GM18507 (cell line): ENCODE results near the gene SORD.
"Not testable (repeated sequence)": the region's sequence is repeated elsewhere in the genome, so short reads cannot be mapped to it uniquely, and the experiment has no call there.

Experiments used
- DNase-seq: peaks from one replicate; pipeline ENCODE4 v3.0.0; 2011; ENCODE audit warnings: low read depth; ENCODE audit not compliant: insufficient read length; ENCODE audit errors: extremely low spot score
- FAIRE-seq: peaks from 2 replicates; lab custom pipeline; 2011; peaks lifted over from hg19 to GRCh38; lab: Jason Lieb, UNC

Gene SORD

GRCh38 chr15:45050587-45050986, 27.6 kb downstream of the SORD start:
- FAIRE-seq, result no peak

GRCh38 chr15:45052676-45053075, 29.7 kb downstream of the SORD start:
- FAIRE-seq, DNase-seq: not testable (repeated sequence)

More at GRCh38 chr15:45050587-45050986, 27.6 kb downstream of the SORD start:
- no peak for DNase-seq

DNA sequence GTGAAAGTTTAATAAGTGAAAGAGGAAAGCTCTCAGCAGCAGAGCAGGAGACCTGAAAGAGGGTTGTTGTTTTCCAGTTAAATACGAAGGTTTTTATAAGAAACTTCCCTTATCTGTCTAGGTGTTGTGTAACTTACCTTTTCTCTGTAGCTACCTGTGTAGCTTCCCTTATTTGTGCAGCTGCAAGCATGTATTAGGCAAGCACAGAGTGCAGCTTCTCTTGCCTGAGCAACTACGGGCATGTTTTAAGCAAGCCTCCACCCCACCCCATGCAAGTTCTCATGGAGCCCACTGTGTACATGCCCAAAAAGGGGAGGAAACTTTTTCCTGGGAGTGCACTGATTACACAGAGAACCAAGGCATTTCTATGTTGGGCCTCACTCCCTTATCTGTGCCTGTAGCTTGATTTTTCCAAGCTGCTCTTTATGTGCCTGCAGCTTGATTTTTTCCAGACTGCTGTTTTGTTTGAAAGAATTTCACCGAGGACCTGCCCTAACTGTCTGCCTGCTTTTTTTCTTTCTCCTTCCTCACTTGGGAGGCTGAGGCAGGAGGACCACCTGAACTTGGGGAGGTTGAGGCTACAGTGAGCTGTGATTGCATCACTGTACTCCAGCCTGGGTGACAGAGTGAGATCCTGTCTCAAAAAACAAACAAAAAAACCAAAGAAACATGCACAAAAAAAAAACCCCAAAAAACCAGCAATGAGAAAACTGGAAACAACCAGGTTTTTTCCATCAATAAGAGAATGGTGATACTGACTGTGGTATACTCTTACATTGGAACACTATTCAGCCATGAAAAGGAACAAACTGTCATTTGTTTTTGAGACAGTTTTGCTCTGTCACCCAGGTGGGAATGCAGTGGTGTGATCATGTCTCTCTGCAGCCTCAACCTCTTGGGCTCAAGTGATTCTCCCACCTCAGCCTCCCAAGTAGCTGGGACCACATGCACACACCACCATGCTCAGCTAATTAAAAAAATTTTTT, 36.0 kb downstream of the SORD start:
- FAIRE-seq, DNase-seq: not testable (repeated sequence)

- DNase-seq, FAIRE-seq: not testable (repeated sequence)
Measured at GRCh38 chr15:45062301-45062700, 39.3 kb downstream of the SORD start.

DNA sequence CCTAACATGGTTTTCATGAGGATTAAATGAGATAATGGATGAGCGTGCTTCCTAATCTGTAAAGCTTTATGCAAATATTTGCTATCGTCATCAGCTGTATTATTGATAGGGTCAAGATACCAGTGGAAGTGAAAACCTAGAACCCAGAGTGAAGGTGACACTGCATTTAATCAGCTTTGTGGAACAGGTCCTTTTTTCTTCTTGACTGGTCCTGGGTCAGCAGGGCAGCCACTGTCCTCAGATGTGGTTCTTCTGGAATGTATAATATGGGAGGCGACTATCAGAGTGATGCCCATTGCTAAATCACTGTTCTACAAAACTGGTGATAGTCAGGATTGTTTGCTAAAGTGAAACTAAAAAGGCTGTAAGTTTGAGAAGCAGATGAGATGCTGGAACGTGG, 41.4 kb downstream of the SORD start:
- DNase-seq, result no peak
- no peak for FAIRE-seq

GRCh38 chr15:45069942-45070360, 47.0 kb downstream of the SORD start:
- DNase-seq, FAIRE-seq: not testable (repeated sequence)

DNA sequence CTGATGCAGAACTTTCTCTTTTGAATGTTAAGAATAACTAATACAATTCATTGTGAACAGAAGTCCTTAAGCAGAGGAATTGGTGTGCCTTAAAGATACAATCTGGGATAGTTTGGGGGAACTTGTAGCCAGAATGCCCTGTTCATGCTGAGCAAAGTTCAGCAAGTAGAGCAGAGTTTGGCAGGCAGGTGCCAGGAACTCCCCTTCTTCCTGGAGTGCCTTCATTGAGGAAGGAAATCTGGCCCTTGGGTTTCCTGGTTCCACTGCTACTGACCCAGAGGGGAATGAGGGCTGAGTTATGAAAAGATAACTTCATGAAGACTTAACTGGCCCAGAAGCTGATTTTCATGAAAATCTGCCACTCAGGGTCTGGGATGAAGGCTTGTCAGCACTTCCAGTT, 50.6 kb downstream of the SORD start:
- DNase-seq, FAIRE-seq: not testable (repeated sequence)

DNA sequence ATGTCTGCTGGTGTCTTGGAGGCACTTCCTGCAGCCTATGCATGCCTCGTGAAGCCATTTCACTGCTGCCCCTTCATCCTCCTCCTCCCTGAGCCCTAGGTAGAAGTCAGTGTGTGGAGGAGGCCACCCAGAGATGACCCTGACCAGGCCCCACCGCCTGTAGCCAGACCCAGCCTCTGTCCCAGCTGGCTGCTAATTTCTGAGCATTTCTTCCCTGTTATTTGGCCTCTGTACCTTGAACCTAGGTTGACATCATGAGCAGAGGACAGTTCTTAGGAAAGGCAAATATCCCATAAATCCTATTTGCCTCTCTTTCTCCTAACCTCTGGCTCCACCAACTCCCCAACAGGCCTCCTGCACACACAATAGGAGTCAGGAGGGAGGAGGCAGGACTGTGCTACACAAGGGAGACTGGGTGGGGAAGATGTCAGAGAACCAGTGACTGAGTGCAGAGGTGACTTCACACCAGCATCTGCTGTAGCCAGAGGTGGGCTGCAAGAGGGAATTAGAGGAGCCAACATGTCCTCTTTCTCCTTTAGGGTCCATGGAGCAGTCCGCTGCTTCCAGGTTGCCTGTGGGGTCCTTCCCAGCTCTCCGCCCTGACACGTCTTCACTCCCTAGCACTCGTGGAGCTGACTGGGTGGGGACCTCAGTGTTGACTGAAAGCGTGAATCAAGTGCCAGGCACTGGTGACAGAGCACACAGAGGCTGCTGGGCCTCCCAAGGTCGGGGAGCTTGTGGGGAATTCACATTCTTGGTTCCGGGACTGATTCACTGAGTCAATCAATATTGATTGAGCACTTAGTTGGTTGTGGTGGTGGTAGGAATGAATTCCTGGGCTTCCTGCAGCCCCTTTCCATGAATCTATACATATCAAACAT, 52.7 kb downstream of the SORD start:
- not testable (repeated sequence) for FAIRE-seq, DNase-seq

GRCh38 chr15:45077391-45077790, 54.4 kb downstream of the SORD start:
- DNase-seq, FAIRE-seq: not testable (repeated sequence)

DNA sequence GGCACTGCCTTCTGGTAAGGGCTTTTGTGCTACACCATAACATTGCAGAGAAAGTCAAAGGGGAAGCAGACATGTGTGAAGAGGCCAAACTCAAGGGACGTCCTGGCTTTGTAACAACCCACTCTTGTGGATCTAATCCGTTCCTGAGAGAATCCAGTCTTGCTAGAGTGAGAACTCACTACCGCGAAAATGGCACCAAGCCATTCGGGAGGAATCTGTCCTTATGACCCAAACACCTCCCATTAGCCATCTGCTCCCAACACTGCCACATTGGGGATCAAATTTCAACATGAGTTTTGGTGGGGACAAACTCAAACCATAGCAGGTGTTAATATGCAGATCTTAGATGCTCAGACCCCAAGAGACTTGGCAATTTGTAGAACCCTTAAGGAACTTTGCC, 56.2 kb downstream of the SORD start:
- DNase-seq, FAIRE-seq: not testable (repeated sequence)

GRCh38 chr15:45079628-45080246, 56.7 kb downstream of the SORD start:
- not testable (repeated sequence) for FAIRE-seq

GRCh38 chr15:45080593-45080992, 57.6 kb downstream of the SORD start:
- not testable (repeated sequence) for DNase-seq, FAIRE-seq

More at GRCh38 chr15:45079628-45080246, 56.7 kb downstream of the SORD start:
- DNase-seq, result not testable (repeated sequence)

DNA sequence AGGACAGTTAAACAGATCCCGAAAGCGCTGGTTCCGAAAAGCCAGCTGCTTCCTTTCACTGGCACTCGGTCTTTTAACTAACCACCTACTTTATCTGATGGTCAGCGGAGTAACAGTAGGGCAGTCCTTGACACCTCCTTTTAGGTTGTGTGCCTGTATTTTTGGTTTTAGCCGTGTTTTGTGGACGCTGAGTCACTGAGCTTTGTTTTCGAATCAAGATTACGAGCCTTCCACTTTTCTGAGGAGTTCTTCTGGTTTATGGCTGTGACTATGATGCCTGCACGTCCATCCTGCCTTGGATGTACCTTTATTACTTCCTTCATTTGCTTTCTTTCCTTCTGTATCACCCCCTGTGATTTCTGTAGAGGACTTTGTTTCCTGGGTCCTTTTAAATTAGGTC, 59.4 kb downstream of the SORD start:
- not testable (repeated sequence) for FAIRE-seq, DNase-seq

- FAIRE-seq (no peak), DNase-seq (no peak)
Measured at GRCh38 chr15:45083223-45083622, 60.2 kb downstream of the SORD start.

- no peak for FAIRE-seq
Measured at GRCh38 chr15:45084163-45084562, 61.2 kb downstream of the SORD start.

GRCh38 chr15:45087513-45087912, 64.5 kb downstream of the SORD start:
- DNase-seq, result no peak
- no peak for FAIRE-seq

More at GRCh38 chr15:45084163-45084562, 61.2 kb downstream of the SORD start:
- DNase-seq, result no peak

GRCh38 chr15:45088801-45089711, 66.1 kb downstream of the SORD start:
- FAIRE-seq, result no peak

DNA sequence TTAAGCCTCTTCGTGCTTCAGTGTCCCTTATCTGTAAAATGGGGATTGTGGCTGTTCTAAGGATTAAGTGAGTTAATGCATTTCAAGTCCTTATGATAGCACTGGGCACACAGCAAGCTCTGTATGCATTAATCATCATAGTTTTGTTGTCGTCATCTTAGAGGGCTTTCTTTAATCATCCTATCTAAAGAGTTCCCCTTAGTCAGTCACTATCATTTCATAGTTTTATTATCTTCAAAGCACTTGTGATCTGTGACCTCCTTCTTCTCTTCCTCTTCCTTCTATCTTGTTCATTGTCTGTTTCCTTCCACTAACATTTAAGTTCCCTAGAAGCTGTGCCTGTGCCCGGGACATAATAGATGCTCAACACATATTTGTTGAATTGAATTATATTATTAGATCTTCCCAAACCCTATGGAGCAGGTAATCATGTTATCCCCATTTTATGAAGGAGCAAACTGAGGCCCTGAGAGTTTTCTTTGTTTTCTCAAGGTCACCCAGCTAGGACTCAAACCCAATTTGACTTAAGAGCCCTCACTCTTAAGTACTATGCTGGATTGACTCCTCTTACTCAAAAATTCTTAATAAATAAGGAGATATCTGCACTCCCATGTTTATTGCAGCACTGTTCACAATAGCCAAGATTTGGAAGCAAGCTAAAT, 66.8 kb downstream of the SORD start:
- FAIRE-seq, result no peak
- no peak for DNase-seq

More at GRCh38 chr15:45088801-45089711, 66.1 kb downstream of the SORD start:
- no peak for DNase-seq
